ENCODE measurements around the gene RPS25. TPM values are rescaled to one million over a fixed set of nuclear protein-coding genes. Genes with fewer than 3 reads are reported as not detected.
A peak's percentile ranks its signal among the peaks of the same experiment; 100 is the strongest.

The RPS25 gene
- total and polyA plus RNA-seq, 9 of the 15 experiments (the other 6 are each of a cell fraction or from before 2014, with no cell fraction given), result 1,553 to 5,486 (median 2,471) TPM

DNA sequence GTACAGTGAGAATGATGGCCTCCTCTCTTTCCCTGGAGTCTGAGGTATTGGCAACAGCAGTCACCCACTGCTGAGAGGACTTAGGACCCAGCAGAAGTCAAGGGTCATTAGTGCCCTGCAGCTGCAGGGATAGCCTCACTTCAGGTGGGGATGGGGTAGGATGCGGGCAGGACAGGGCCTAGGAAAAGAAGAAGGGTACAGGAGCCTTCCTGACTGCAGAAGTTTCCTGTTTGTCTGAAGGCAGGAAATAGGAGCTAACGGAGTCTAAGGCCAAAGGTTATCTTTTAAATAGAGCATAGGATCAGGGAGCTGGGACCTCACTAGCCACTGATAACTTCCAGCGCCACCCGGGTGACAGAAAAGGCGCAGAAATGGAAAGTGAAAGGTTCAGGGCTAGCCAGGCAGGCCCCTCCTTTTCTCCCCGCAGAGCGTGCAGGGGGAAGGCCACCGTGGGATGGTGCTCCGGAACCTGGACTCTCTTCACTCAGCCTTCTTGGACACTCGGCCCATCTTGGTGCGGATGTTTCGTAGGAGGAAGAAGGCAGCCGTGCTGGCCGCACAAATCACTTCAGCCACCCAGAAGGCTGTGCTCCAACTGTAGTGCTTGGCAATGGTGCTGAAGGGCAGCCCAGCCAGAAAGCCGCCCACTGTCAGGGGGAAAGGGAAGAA is 6.4 kb upstream of the RPS25 start (continued):
- TF ChIP-seq HNRNPUL1 (IDR thresholded peaks at IDR 0.05; ENCODE audit: low read length), result 0 out of 2 replicates have a peak, but pooled peaks have one; percentile 48
- TF ChIP-seq SMAD4 (CRISPR knock-in tag; conservative IDR thresholded peaks at IDR 0.05), result 0 out of 2 replicates have a peak, but pooled peaks have one; percentile 32
- TF ChIP-seq ZNF174 (CRISPR knock-in tag; IDR thresholded peaks at IDR 0.05), result no peak
- 0 out of 2 replicates have a peak, but pooled peaks have one; percentile 21 for TF ChIP-seq PML (IDR thresholded peaks at IDR 0.05; ENCODE audit: low read length)
- no peak for TF ChIP-seq PTTG1 (tag; IDR thresholded peaks at IDR 0.05; ENCODE audit: low read depth)
- 0 out of 2 replicates have a peak, but pooled peaks have one; percentile 10 for TF ChIP-seq BHLHE40 (IDR thresholded peaks at IDR 0.05; ENCODE audit: low read length)
- TF ChIP-seq BMI1 (IDR thresholded peaks at IDR 0.05; ENCODE audit: low read length), result no peak
- TF ChIP-seq KLF6 (CRISPR knock-in tag; IDR thresholded peaks at IDR 0.05; ENCODE audit: borderline replicate concordance), result no peak
- TF ChIP-seq PHTF2 (CRISPR knock-in tag; IDR thresholded peaks at IDR 0.05), result no peak
- TF ChIP-seq HMG20A (CRISPR knock-in tag; conservative IDR thresholded peaks at IDR 0.05), result no peak
- TF ChIP-seq ZBTB1 (CRISPR knock-in tag; IDR thresholded peaks at IDR 0.05; ENCODE audit: borderline replicate concordance, low read depth), result no peak
- no peak for TF ChIP-seq XRCC4 (IDR thresholded peaks at IDR 0.05; ENCODE audit: extremely low read depth, insufficient read depth, insufficient read length)
- TF ChIP-seq ARID1B (IDR thresholded peaks at IDR 0.05), result peak; percentile 31; the same call in 1 of the 2 replicates
- TF ChIP-seq ZBTB33 (CRISPR knock-in tag; IDR thresholded peaks at IDR 0.05), result no peak
- TF ChIP-seq E2F8 (IDR thresholded peaks at IDR 0.05; ENCODE audit: low read depth, partially characterized antibody), result no peak
- TF ChIP-seq RB1 (IDR thresholded peaks at IDR 0.05; ENCODE audit: low read depth), result no peak
- TF ChIP-seq ZKSCAN8 (CRISPR knock-in tag; IDR thresholded peaks at IDR 0.05), result no peak
- TF ChIP-seq ARNT (IDR thresholded peaks at IDR 0.05), result no peak
- no peak for TF ChIP-seq HINFP (tag; conservative IDR thresholded peaks at IDR 0.05; ENCODE audit: low read depth)
- peak; percentile 26; the same call in 1 of the 2 replicates for TF ChIP-seq NR2C1 (IDR thresholded peaks at IDR 0.05)
- peak; percentile 73 for TF ChIP-seq NR2C1 (tag; IDR thresholded peaks at IDR 0.05)
- no peak for TF ChIP-seq CHD4 (IDR thresholded peaks at IDR 0.05; ENCODE audit: insufficient read depth, insufficient replicate concordance, low read depth, low read length, poor library complexity, severe bottlenecking)
- no peak for TF ChIP-seq RBM14 (IDR thresholded peaks at IDR 0.05; ENCODE audit: borderline replicate concordance, insufficient read depth, low read depth, low read length)
- TF ChIP-seq YBX1 (IDR thresholded peaks at IDR 0.05), result no peak

Measured in K562 (cell line).